GM10248 (cell line): ENCODE data around the gene MYLK.

ENCODE experiments used
- CTCF ChIA-PET: fragments of 300-600 bp; sonication (Branson Sonifier 250); formaldehyde crosslinking; extraction: SDS; loops from one replicate; lab custom pipeline; 2021; ENCODE audit warnings: antibody characterized with exemption; lab: Yijun Ruan, JAX
- POLR2A ChIA-PET: fragments of 350-650 bp; sonication (Branson Sonifier 250); formaldehyde crosslinking; extraction: SDS; loops from one replicate; lab custom pipeline; 2020; ENCODE audit warnings: antibody characterized with exemption; lab: Yijun Ruan, JAX
- DNase-seq: peaks from one replicate; pipeline ENCODE4 v3.0.0; 2012; ENCODE audit errors: extremely low spot score
- CTCF ChIP-seq: IDR thresholded peaks from 2 replicates; pipeline ENCODE4 v1.5.1; 2012; ENCODE audit warnings: mild to moderate bottlenecking, low read depth; ENCODE audit errors: extremely low read depth, missing control alignments, control extremely low read depth

MYLK gene

GRCh38 chr3:123753286-123753685 lies 130.8 kb downstream of the MYLK start:
- no peak for DNase-seq
- CTCF ChIA-PET = no interaction called here
- POLR2A ChIA-PET = no interaction called here
- TF ChIP-seq CTCF = no peak

- ChIA-PET CTCF (no interaction called here), POLR2A (no interaction called here)
- TF ChIP-seq CTCF = no peak
- DNase-seq = no peak
Measured at GRCh38 chr3:123752228-123752627, 131.9 kb downstream of the MYLK start.

- POLR2A ChIA-PET = no interaction called here
- no peak for DNase-seq
- CTCF ChIA-PET = no interaction called here
- TF ChIP-seq CTCF = no peak
Measured at GRCh38 chr3:123751433-123751832, 132.7 kb downstream of the MYLK start.

- no peak for TF ChIP-seq CTCF
- POLR2A ChIA-PET = no interaction called here
- no peak for DNase-seq
- CTCF ChIA-PET = interaction anchor here (1.1 to 1.7 kb wide), 2 partner anchors 9 to 16 kb away, joined by 3 to 7 read pairs; no protein-coding TSS in a partner anchor
Measured at GRCh38 chr3:123750659-123751420, 133.3 kb downstream of the MYLK start.

GRCh38 chr3:123750209-123750608 lies 133.9 kb downstream of the MYLK start:
- DNase-seq = no peak
- ChIA-PET CTCF (interaction anchor here (1.1 to 1.7 kb wide), 3 partner anchors 10 to 26 kb away, joined by 3 to 7 read pairs (median 5); no protein-coding TSS in a partner anchor), POLR2A (no interaction called here)
- no peak for TF ChIP-seq CTCF

- ChIA-PET POLR2A (no interaction called here), CTCF (interaction anchor here (1.1 to 1.7 kb wide), 3 partner anchors 10 to 26 kb away, joined by 3 to 7 read pairs (median 5); no protein-coding TSS in a partner anchor)
- no peak for DNase-seq
- TF ChIP-seq CTCF = no peak
Measured at GRCh38 chr3:123749711-123750110, 134.4 kb downstream of the MYLK start.
